Stimulated activated CD4-positive, alpha-beta T cell treated with anti-CD3 and anti-CD28 coated beads, TNF-alpha, amount 100 ng/mL, for 48 hours (primary cell): ENCODE data around the gene PKHD1.
"Not testable (repeated sequence)": the region's sequence is repeated elsewhere in the genome, so short reads cannot be mapped to it uniquely, and the experiment has no call there.

ENCODE experiments used
- DNase-seq, 3 donors: peaks; one replicate each; pipeline ENCODE4 v3.0.0-alpha.2; 2020; ENCODE audit warnings: low read depth in 3 of 3

PKHD1 gene

GRCh38 chr6:51995214-51995755 is 92.1 kb downstream of the PKHD1 start:
- no peak for DNase-seq

GRCh38 chr6:51992876-51993275 is 94.5 kb downstream of the PKHD1 start:
- no peak for DNase-seq

GRCh38 chr6:51989789-51990188 is 97.6 kb downstream of the PKHD1 start:
- DNase-seq, result no peak

GRCh38 chr6:51986864-51987263 is 100.5 kb downstream of the PKHD1 start:
- no peak for DNase-seq

GRCh38 chr6:51983564-51983963 is 103.8 kb downstream of the PKHD1 start:
- DNase-seq, result no peak

- not testable (repeated sequence) for DNase-seq
These were observed 104.7 kb downstream of the PKHD1 start for GRCh38 chr6:51982695-51983094.

- DNase-seq, result no peak
These were observed 111.0 kb downstream of the PKHD1 start for GRCh38 chr6:51976374-51976773.

- no peak for DNase-seq
These were observed 114.8 kb downstream of the PKHD1 start for GRCh38 chr6:51972659-51973058.

- no peak for DNase-seq
These were observed 119.1 kb downstream of the PKHD1 start for GRCh38 chr6:51968265-51968664.

GRCh38 chr6:51965222-51965801 is 122.1 kb downstream of the PKHD1 start:
- DNase-seq, result no peak

GRCh38 chr6:51963980-51964379 is 123.4 kb downstream of the PKHD1 start:
- no peak for DNase-seq

GRCh38 chr6:51962354-51962753 is 125.1 kb downstream of the PKHD1 start:
- no peak for DNase-seq

GRCh38 chr6:51960419-51960818 is 127.0 kb downstream of the PKHD1 start:
- DNase-seq, result no peak

GRCh38 chr6:51959744-51960383 is 127.5 kb downstream of the PKHD1 start:
- peak; percentile 6 to 34 (median 16) for DNase-seq

- DNase-seq, result no peak
These were observed 132.7 kb downstream of the PKHD1 start for GRCh38 chr6:51954681-51955080.

GRCh38 chr6:51953246-51953645 is 134.2 kb downstream of the PKHD1 start:
- DNase-seq, result no peak

GRCh38 chr6:51951924-51952323 is 135.5 kb downstream of the PKHD1 start:
- no peak for DNase-seq

- DNase-seq, result no peak
These were observed 137.9 kb downstream of the PKHD1 start for GRCh38 chr6:51949526-51949925.

- not testable (repeated sequence) for DNase-seq
These were observed 147.7 kb downstream of the PKHD1 start for GRCh38 chr6:51939695-51940094.

GRCh38 chr6:51936531-51937290 is 150.7 kb downstream of the PKHD1 start:
- DNase-seq, result no peak

GRCh38 chr6:51934098-51934497 is 153.3 kb downstream of the PKHD1 start:
- no peak for DNase-seq

GRCh38 chr6:51932956-51933355 is 154.5 kb downstream of the PKHD1 start:
- no peak for DNase-seq

GRCh38 chr6:51930602-51931001 is 156.8 kb downstream of the PKHD1 start:
- no peak for DNase-seq
